GM23338 (cell line): ENCODE measurements around the gene RSAD1. TPM values are rescaled to one million over a fixed set of nuclear protein-coding genes. Genes with fewer than 3 reads are reported as not detected.

Source experiments
- ATAC-seq: fragments of 200-7000 bp; cut with Tn5 transposase; 3 replicates; pipeline ENCODE4 v1.9.1; 2020
- DNase-seq: peaks from one replicate; pipeline ENCODE4 v3.0.0-alpha.2; 2015; ENCODE audit warnings: low spot score
- H2AFZ ChIP-seq: fragments of 200-600 bp; sonication (generic); 2 replicates; pipeline ENCODE4 v1.8.0; 2016; ENCODE audit warnings: antibody characterized with exemption, mild to moderate bottlenecking, moderate library complexity
- H3F3A ChIP-seq: fragments of 200-600 bp; sonication (generic); replicated peaks from 2 replicates; pipeline ENCODE4 v1.8.0; 2017; ENCODE audit warnings: antibody characterized with exemption, mixed run types, low read depth
- H3K27ac ChIP-seq: fragments of 200-600 bp; sonication (generic); 2 replicates; pipeline ENCODE4 v1.6.1; 2016; ENCODE audit warnings: low read depth
- H3K27me3 ChIP-seq: fragments of 200-600 bp; sonication (generic); 2 replicates; pipeline ENCODE4 v1.8.0; 2016; ENCODE audit warnings: mild to moderate bottlenecking, mixed run types, moderate library complexity; ENCODE audit not compliant: insufficient read depth
- H3K36me3 ChIP-seq: fragments of 200-600 bp; sonication (generic); 2 replicates; pipeline ENCODE4 v1.8.0; 2016; ENCODE audit warnings: mild to moderate bottlenecking; ENCODE audit not compliant: insufficient read depth
- H3K4me1 ChIP-seq: fragments of 200-600 bp; sonication (generic); 2 replicates; pipeline ENCODE4 v1.8.0; 2016; ENCODE audit warnings: mild to moderate bottlenecking, moderate library complexity; ENCODE audit not compliant: insufficient read depth
- H3K4me2 ChIP-seq: fragments of 200-600 bp; sonication (generic); 2 replicates; pipeline ENCODE4 v1.7.1; 2017; ENCODE audit warnings: mixed run types
- H3K4me3 ChIP-seq: fragments of 200-600 bp; sonication (generic); 2 replicates; pipeline ENCODE4 v1.6.1; 2016; ENCODE audit warnings: mixed run types
- H3K79me2 ChIP-seq: fragments of 200-600 bp; sonication (generic); replicated peaks from 2 replicates; pipeline ENCODE4 v1.8.0; 2017; ENCODE audit warnings: mild to moderate bottlenecking; ENCODE audit not compliant: insufficient read depth
- H3K9me2 ChIP-seq: fragments of 200-600 bp; sonication (generic); 2 replicates; pipeline ENCODE4 v1.8.0; 2017; ENCODE audit not compliant: insufficient read depth
- H4K20me1 ChIP-seq: fragments of 200-600 bp; sonication (generic); replicated peaks from 2 replicates; pipeline ENCODE4 v1.8.0; 2017; ENCODE audit warnings: mild to moderate bottlenecking; ENCODE audit not compliant: insufficient read depth
- H3K27ac Mint-ChIP-seq: 2 replicates; pipeline ENCODE4 v1.8.0; 2020; ENCODE audit warnings: inconsistent platforms, mild to moderate bottlenecking, moderate library complexity, mixed read lengths
- H3K27me3 Mint-ChIP-seq: 3 replicates; pipeline ENCODE4 v1.8.0; 2022; ENCODE audit warnings: low read depth, mild to moderate bottlenecking, moderate library complexity, mixed read lengths, inconsistent platforms; ENCODE audit not compliant: insufficient read depth, poor library complexity
- H3K36me3 Mint-ChIP-seq: 3 replicates; pipeline ENCODE4 v1.8.0; 2021; ENCODE audit warnings: low read depth, mild to moderate bottlenecking, inconsistent platforms, moderate library complexity, mixed read lengths
- H3K4me1 Mint-ChIP-seq: 3 replicates; pipeline ENCODE4 v1.8.0; 2020; ENCODE audit warnings: mild to moderate bottlenecking, inconsistent platforms, mixed read lengths
- H3K4me3 Mint-ChIP-seq: 3 replicates; pipeline ENCODE4 v1.8.0; 2021; ENCODE audit warnings: moderate library complexity, mild to moderate bottlenecking, inconsistent platforms, mixed read lengths
- H3K9me3 Mint-ChIP-seq: 3 replicates; pipeline ENCODE4 v1.8.0; 2020; ENCODE audit warnings: moderate library complexity, mild to moderate bottlenecking, inconsistent platforms, mixed read lengths
- CREB1 ChIP-seq: fragments of 250-450 bp; sonication (Bioruptor Pico); IDR thresholded peaks from 2 replicates; pipeline ENCODE4 v1.5.0; 2020; ENCODE audit warnings: low read depth, mild to moderate bottlenecking, moderate library complexity
- CTCF ChIP-seq, 2 experiments: fragments of 200-600 bp in 1 of 2; sonication (generic) in 1 of 2; conservative IDR thresholded peaks; 2 replicates each; pipeline versions ENCODE4 v1.5.1 to v1.6.1; 2016 to 2017; ENCODE audit warnings: antibody characterized with exemption in 2 of 2, low read depth in 2 of 2, mild to moderate bottlenecking in 2 of 2, moderate library complexity in 1 of 2
- EZH2 ChIP-seq: fragments of 200-600 bp; sonication (generic); IDR thresholded peaks from one replicate; pipeline ENCODE4 v1.8.0; 2017; ENCODE audit warnings: antibody characterized with exemption, mild to moderate bottlenecking, low read depth; ENCODE audit not compliant: unreplicated experiment
- EZH2phosphoT487 ChIP-seq: fragments of 200-600 bp; sonication (generic); IDR thresholded peaks from one replicate; pipeline ENCODE4 v1.8.1; 2018; ENCODE audit warnings: antibody characterized with exemption; ENCODE audit not compliant: unreplicated experiment
- JUNB ChIP-seq: IDR thresholded peaks from one replicate; pipeline ENCODE4 v1.6.1; 2016; ENCODE audit warnings: antibody characterized with exemption; ENCODE audit not compliant: unreplicated experiment
- NANOG ChIP-seq: IDR thresholded peaks from 2 replicates; pipeline ENCODE4 v1.6.1; 2016; ENCODE audit warnings: antibody characterized with exemption, borderline replicate concordance
- POLR2AphosphoS5 ChIP-seq: IDR thresholded peaks from 2 replicates; pipeline ENCODE4 v1.6.1; 2016; ENCODE audit warnings: antibody characterized with exemption, low read depth
- REST ChIP-seq: IDR thresholded peaks from one replicate; pipeline ENCODE4 v1.6.1; 2018; ENCODE audit warnings: antibody characterized with exemption; ENCODE audit not compliant: unreplicated experiment
- STAT1 ChIP-seq: IDR thresholded peaks from one replicate; pipeline ENCODE4 v1.6.1; 2016; ENCODE audit warnings: antibody characterized with exemption; ENCODE audit not compliant: unreplicated experiment
- ZNF114 ChIP-seq: fragments of 250-450 bp; sonication (Bioruptor Pico); IDR thresholded peaks from 2 replicates; pipeline ENCODE4 v1.5.0; 2020; ENCODE audit warnings: mild to moderate bottlenecking, moderate library complexity
- ZNF331 ChIP-seq: fragments of 250-450 bp; sonication (Bioruptor Pico); IDR thresholded peaks from 2 replicates; pipeline ENCODE4 v1.5.0; 2020; ENCODE audit warnings: low read depth, mild to moderate bottlenecking, moderate library complexity
- ZNF462 ChIP-seq: fragments of 250-450 bp; sonication (Bioruptor Pico); IDR thresholded peaks from 2 replicates; pipeline ENCODE4 v1.5.0; 2020; ENCODE audit warnings: mild to moderate bottlenecking, moderate library complexity
- polyA plus RNA-seq: library from polyadenylated mRNA; unstranded; fragments of >200 nt; fragmentation: Nextera tagmentation; extraction: Ambion mirVana; gene quantifications from 2 replicates; pipeline ENCODE4 v1.2.1, GENCODE V29; 2016
- total RNA-seq: library from RNA; depleted of rRNA; stranded (reverse); fragments of >200 nt; shearing (Covaris generic); gene quantifications from 2 replicates; pipeline ENCODE4 v1.2.3, GENCODE V29; 2014
- TF ChIP-seq, protein P1 (sequence below): IDR thresholded peaks from 2 replicates; pipeline ENCODE4 v1.6.1; 2016; ENCODE audit warnings: antibody characterized with exemption

RSAD1 gene
- total and polyA plus RNA-seq, 2 experiments from 2014 or later = 18.4 to 28.7 TPM

GRCh38 chr17:50467114-50467854 lies 11.4 kb upstream of the RSAD1 start:
- H3F3A ChIP-seq = 0 out of 2 replicates have a peak, but pooled peaks cover 4% of the 10 kb centered on the region
- no peaks in the 10 kb centered on the region for H3K36me3 ChIP-seq
- H4K20me1 ChIP-seq = peaks cover 7% of the 10 kb centered on the region; the same call in 1 of the 2 replicates
- TF ChIP-seq REST = no peak
- TF ChIP-seq POLR2AphosphoS5 = no peak
- no peak for TF ChIP-seq CREB1 (CRISPR knock-in tag)
- no peak for TF ChIP-seq EZH2phosphoT487
- no peak for TF ChIP-seq JUNB
- no peak for TF ChIP-seq EZH2
- TF ChIP-seq ZNF331 (CRISPR knock-in tag) = no peak
- TF ChIP-seq CTCF (conservative IDR thresholded peaks at IDR 0.05; ENCODE audit: low read depth in 2 of 2) = no peak
- TF ChIP-seq ZNF114 (CRISPR knock-in tag) = no peak
- TF ChIP-seq NANOG = no peak
- no peak for TF ChIP-seq STAT1
- no peak for TF ChIP-seq ZNF462 (CRISPR knock-in tag)
- TF ChIP-seq, protein P1, sequence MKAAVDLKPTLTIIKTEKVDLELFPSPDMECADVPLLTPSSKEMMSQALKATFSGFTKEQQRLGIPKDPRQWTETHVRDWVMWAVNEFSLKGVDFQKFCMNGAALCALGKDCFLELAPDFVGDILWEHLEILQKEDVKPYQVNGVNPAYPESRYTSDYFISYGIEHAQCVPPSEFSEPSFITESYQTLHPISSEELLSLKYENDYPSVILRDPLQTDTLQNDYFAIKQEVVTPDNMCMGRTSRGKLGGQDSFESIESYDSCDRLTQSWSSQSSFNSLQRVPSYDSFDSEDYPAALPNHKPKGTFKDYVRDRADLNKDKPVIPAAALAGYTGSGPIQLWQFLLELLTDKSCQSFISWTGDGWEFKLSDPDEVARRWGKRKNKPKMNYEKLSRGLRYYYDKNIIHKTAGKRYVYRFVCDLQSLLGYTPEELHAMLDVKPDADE = no peak
- Mint-ChIP-seq H3K4me3 (peak overlapping the region; percentile 54; the same call in 2 of the 3 replicates), H3K27me3 (peaks cover 33% of the 10 kb centered on the region), H3K36me3 (peaks cover under 1% of the 10 kb centered on the region; the same call in 1 of the 3 replicates), H3K27ac (no peak overlapping the region), H3K9me3 (no peaks in the 10 kb centered on the region; the same call in 2 of the 3 replicates), H3K4me1 (peaks cover 21% of the 10 kb centered on the region)
- no peaks in the 10 kb centered on the region for H3K9me2 ChIP-seq
- DNase-seq (no peak), ATAC-seq (no peak)
- peaks cover 16% of the 10 kb centered on the region; the same call in 1 of the 2 replicates for H3K4me1 ChIP-seq
- no peaks in the 10 kb centered on the region for H3K79me2 ChIP-seq
- no peak overlapping the region for H2AFZ ChIP-seq
- H3K4me3 ChIP-seq = no peak overlapping the region
- H3K27ac ChIP-seq = no peak overlapping the region
- 0 out of 2 replicates have a peak overlapping the region, but pooled peaks have one; percentile 26 for H3K4me2 ChIP-seq
- H3K27me3 ChIP-seq = peaks cover 34% of the 10 kb centered on the region
